ENCODE data around the gene LIN28A.

DNA sequence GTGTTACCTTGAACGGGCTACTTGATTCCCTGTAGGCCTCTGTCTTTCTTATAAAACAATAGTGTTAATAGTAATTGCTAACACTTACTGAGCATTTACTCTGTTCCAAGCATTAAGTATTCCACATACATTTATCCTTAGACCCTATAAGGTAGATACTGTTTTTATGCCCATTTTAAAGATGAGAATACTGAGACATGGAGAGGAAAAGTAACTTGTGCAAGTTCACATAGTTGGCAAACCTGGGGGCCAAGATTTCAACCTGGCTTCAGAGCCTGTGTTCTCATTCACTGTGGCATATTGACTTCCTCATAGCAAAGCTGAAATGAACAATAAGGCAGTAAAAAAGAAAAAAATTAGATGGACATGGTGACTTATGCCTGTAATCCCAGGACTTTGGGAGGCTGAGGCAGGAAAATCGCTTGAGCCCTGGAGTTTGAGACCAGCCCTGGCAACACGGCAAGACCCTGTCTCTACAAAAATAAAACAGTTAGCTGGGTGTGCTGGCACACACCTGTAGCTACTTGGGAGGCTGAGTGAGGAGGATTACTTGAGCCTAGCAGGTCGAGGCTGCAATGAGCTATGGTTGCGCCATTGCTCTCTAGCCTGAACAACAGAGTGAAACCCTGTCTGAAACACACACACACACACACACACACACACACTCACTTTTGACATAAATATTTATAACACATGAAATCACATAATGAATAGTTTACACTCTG lies 42.0 kb downstream of the LIN28A start:
- TF ChIP-seq, protein P1, sequence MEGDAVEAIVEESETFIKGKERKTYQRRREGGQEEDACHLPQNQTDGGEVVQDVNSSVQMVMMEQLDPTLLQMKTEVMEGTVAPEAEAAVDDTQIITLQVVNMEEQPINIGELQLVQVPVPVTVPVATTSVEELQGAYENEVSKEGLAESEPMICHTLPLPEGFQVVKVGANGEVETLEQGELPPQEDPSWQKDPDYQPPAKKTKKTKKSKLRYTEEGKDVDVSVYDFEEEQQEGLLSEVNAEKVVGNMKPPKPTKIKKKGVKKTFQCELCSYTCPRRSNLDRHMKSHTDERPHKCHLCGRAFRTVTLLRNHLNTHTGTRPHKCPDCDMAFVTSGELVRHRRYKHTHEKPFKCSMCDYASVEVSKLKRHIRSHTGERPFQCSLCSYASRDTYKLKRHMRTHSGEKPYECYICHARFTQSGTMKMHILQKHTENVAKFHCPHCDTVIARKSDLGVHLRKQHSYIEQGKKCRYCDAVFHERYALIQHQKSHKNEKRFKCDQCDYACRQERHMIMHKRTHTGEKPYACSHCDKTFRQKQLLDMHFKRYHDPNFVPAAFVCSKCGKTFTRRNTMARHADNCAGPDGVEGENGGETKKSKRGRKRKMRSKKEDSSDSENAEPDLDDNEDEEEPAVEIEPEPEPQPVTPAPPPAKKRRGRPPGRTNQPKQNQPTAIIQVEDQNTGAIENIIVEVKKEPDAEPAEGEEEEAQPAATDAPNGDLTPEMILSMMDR (IDR thresholded peaks at IDR 0.05) = no peak
- no peak for TF ChIP-seq POLR2A (IDR thresholded peaks at IDR 0.05)
- TF ChIP-seq EP300 (IDR thresholded peaks at IDR 0.05) = no peak

Measured in tibial nerve (tissue), 4 donors.